Suprapubic skin (tissue), 4 donors: ENCODE results near the gene METAP1.

Experiments used
- CTCF ChIP-seq, 2 donors: fragments of 200-600 bp in 1 of 2; fragments of 450-650 bp in 1 of 2; sonication (generic) in 1 of 2; IDR thresholded peaks; one replicate each; pipeline ENCODE4 v1.5.1; 2016 to 2019; ENCODE audit warnings: antibody characterized with exemption in 2 of 2, mild to moderate bottlenecking in 1 of 2, moderate library complexity in 1 of 2
- POLR2A ChIP-seq, 2 donors: fragments of 450-650 bp; IDR thresholded peaks; one replicate each; pipeline ENCODE4 v1.6.1; 2017; ENCODE audit warnings: antibody characterized with exemption in 2 of 2, mild to moderate bottlenecking in 2 of 2, moderate library complexity in 2 of 2
- POLR2AphosphoS5 ChIP-seq, 3 donors: sonication (generic); formaldehyde crosslinking; IDR thresholded peaks; one replicate each; pipeline ENCODE4 v1.6.1; 2017; ENCODE audit warnings: antibody characterized with exemption in 3 of 3

- no peak for TF ChIP-seq CTCF (IDR thresholded peaks at IDR 0.05)
- TF ChIP-seq POLR2AphosphoS5 (IDR thresholded peaks at IDR 0.05): no peak
- no peak for TF ChIP-seq POLR2A (IDR thresholded peaks at IDR 0.05)
Measured at GRCh38 chr4:99103166-99103565, 107.6 kb downstream of the METAP1 start.
